OCI-LY3 (cell line): ENCODE data around the gene GAPT.

ENCODE experiments used
- EZH2phosphoT487 ChIP-seq: fragments of 200-600 bp; shearing (Covaris generic); IDR thresholded peaks from 2 replicates; pipeline ENCODE4 v1.6.1; 2018; ENCODE audit warnings: antibody characterized with exemption, mixed run types, low read depth
- TF ChIP-seq, protein P1 (sequence below): fragments of 200-600, 300-600 bp; sonication (generic); IDR thresholded peaks from 2 replicates; pipeline ENCODE4 v1.5.1; 2014; ENCODE audit warnings: antibody characterized with exemption, low read length, low read depth

DNA sequence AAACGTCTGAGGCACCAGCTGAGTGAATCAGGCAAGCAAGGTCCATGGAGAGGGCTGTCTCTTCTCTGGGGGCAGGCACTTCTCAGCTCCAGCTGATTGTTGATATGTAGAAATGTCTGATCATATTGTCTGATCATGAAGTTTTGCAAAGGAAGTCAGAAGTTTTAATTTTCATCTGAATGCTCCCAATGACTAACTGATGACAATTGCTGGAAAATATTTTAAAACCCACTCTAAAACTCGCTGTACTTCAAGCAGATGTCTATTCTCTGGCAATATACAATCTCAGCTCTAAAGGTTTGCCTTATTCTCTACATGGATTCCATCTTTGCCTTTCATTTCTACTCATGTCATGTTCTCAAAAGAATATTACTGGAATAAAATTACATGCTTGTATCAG is 44.0 kb upstream of the GAPT start:
- no peak for TF ChIP-seq EZH2phosphoT487
- TF ChIP-seq, protein P1, sequence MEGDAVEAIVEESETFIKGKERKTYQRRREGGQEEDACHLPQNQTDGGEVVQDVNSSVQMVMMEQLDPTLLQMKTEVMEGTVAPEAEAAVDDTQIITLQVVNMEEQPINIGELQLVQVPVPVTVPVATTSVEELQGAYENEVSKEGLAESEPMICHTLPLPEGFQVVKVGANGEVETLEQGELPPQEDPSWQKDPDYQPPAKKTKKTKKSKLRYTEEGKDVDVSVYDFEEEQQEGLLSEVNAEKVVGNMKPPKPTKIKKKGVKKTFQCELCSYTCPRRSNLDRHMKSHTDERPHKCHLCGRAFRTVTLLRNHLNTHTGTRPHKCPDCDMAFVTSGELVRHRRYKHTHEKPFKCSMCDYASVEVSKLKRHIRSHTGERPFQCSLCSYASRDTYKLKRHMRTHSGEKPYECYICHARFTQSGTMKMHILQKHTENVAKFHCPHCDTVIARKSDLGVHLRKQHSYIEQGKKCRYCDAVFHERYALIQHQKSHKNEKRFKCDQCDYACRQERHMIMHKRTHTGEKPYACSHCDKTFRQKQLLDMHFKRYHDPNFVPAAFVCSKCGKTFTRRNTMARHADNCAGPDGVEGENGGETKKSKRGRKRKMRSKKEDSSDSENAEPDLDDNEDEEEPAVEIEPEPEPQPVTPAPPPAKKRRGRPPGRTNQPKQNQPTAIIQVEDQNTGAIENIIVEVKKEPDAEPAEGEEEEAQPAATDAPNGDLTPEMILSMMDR: no peak
